SK-N-MC (cell line): Measurements from ENCODE around the gene CLIC4.
"Not testable (repeated sequence)": the region's sequence is repeated elsewhere in the genome, so short reads cannot be mapped to it uniquely, and the experiment has no call there.

Source experiments
- DNase-seq: peaks from one replicate; pipeline ENCODE4 v3.0.0-alpha.2; 2011; ENCODE audit warnings: low read depth, low spot score
- H3K27ac ChIP-seq: fragments of 200-600 bp; sonication (generic); 2 replicates; pipeline ENCODE4 v1.5.1; 2016; ENCODE audit warnings: mixed run types
- H3K36me3 ChIP-seq: fragments of 200-600 bp; sonication (generic); 2 replicates; pipeline ENCODE4 v1.6.1; 2017; ENCODE audit warnings: antibody characterized with exemption, low read length, mixed read lengths; ENCODE audit not compliant: insufficient read depth
- H3K4me3 ChIP-seq: fragments of 200-600 bp; sonication (generic); 2 replicates; pipeline ENCODE4 v1.5.1; 2016
- H3K9ac ChIP-seq: fragments of 200-600 bp; sonication (generic); 2 replicates; pipeline ENCODE4 v1.8.0; 2017; ENCODE audit warnings: mixed run types, mixed read lengths; ENCODE audit not compliant: insufficient read length
- H3K9me3 ChIP-seq: fragments of 200-600 bp; sonication (generic); 2 replicates; pipeline ENCODE4 v1.6.1; 2017; ENCODE audit warnings: low read depth, mild to moderate bottlenecking, antibody characterized with exemption, low read length, moderate library complexity, mixed read lengths
- EZH2 ChIP-seq: fragments of 200-600 bp; sonication (generic); IDR thresholded peaks from one replicate; pipeline ENCODE4 v1.6.1; 2017; ENCODE audit warnings: antibody characterized with exemption
- FOXP2 ChIP-seq: optimal IDR thresholded peaks from 2 replicates; pipeline ENCODE3; 2011; ENCODE audit warnings: mild to moderate bottlenecking, moderate library complexity; ENCODE audit not compliant: insufficient read depth; ENCODE audit errors: extremely low read length, control extremely low read depth
- POLR2AphosphoS5 ChIP-seq: IDR thresholded peaks from 2 replicates; pipeline ENCODE4 v1.6.1; 2012; ENCODE audit warnings: mild to moderate bottlenecking, low read depth, low read length, borderline replicate concordance

CLIC4 gene

DNA sequence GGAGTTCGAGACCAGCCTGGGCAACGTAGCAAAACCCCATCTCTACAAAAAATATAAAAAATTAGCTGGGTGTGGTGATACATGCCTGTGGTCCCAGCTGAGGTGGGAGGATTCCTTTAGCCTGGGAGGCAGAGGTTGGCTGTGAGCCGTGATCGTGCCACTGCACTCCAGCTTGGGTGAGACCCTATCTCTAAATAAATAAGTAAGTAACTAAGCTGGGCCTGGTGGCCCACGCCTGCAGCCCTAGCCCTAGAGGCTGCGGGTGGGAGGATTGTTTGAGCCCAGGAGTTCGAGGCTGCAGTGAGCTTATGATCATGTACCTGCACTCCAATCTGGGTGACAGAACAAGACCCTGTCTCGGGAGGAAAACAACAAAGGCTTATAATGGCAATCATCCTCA is 4.6 kb downstream of the CLIC4 start:
- Histone ChIP-seq H3K4me3 (no peak overlapping the region), H3K9me3 (no peaks in the 10 kb centered on the region), H3K36me3 (peaks cover 43% of the 10 kb centered on the region), H3K27ac (no peak overlapping the region), H3K9ac (no peak overlapping the region)
- TF ChIP-seq EZH2 (no peak), FOXP2 (no peak), POLR2AphosphoS5 (no peak)
- DNase-seq = no peak

DNA sequence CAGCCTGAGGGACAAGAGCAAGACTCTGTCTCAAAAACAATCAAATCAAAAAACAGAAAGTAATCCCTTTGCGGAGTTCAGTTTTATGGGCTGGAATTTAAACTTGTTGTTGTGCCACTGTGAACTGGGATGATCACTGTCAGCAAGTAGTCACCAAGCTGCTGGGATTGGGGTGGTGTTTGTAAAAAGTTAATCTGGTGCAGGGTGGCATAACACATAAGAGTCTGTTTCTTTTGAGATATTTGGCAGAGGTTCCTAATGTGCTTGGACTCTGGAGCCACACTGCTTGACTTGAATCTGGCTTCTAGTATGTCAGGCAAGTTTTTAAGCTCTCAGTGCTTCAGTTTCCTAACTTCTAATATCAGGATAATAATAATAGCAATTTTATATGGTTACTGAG is 6.6 kb downstream of the CLIC4 start:
- Histone ChIP-seq H3K9me3 (no peaks in the 10 kb centered on the region), H3K27ac (no peak overlapping the region), H3K4me3 (no peak overlapping the region), H3K9ac (no peak overlapping the region), H3K36me3 (peaks cover 42% of the 10 kb centered on the region)
- TF ChIP-seq FOXP2 (no peak), POLR2AphosphoS5 (no peak), EZH2 (no peak)
- no peak for DNase-seq

DNA sequence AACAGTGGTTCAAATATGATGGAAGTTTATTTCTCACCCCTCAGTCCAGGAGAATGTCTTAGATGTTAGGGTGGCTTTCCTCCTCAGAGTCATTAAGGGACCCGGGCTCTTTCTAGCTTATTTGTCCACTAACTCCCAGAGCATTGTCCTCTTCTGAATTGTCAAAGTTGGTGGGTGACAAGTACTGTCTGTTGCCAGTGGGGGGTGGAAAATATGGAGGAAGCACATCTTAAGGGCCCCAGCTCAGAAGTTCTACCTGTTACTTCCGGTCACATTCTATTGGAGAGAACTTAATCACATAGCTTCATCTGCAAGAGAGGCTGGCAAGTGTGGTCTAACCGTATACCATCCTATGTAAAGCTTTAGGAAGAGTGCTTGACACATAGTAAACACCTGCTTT is 7.1 kb downstream of the CLIC4 start:
- no peaks in the 10 kb centered on the region for H3K9me3 ChIP-seq
- H3K27ac ChIP-seq = no peak overlapping the region
- no peak overlapping the region for H3K9ac ChIP-seq
- no peak for TF ChIP-seq POLR2AphosphoS5
- no peak for TF ChIP-seq EZH2
- no peak for TF ChIP-seq FOXP2
- H3K4me3 ChIP-seq = no peak overlapping the region
- DNase-seq = no peak
- peaks cover 45% of the 10 kb centered on the region for H3K36me3 ChIP-seq

DNA sequence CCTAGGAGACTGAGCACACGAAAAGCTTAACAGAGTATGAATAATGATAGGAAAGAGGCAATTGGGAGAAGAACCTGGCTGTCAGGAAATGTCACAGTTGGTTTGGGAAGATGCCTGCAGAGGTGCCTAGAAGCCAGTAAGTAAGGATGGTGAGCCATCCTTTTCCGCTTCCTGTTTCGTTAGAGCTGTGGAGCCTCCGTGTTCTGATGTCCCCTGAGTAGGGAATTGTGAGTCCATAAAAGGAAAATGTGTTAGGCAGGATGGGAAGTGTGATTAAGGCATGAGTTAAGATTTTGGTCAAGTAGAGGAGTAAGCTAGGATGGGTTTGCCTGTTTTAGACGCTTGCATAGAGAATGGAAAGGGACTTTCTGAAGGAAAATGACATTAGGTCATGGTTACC is 9.0 kb downstream of the CLIC4 start:
- Histone ChIP-seq H3K9me3 (no peaks in the 10 kb centered on the region), H3K9ac (no peak overlapping the region), H3K27ac (no peak overlapping the region; the same call in 1 of the 2 replicates), H3K36me3 (peaks cover 50% of the 10 kb centered on the region), H3K4me3 (no peak overlapping the region)
- no peak for DNase-seq
- TF ChIP-seq EZH2 (no peak), FOXP2 (no peak), POLR2AphosphoS5 (no peak)

DNA sequence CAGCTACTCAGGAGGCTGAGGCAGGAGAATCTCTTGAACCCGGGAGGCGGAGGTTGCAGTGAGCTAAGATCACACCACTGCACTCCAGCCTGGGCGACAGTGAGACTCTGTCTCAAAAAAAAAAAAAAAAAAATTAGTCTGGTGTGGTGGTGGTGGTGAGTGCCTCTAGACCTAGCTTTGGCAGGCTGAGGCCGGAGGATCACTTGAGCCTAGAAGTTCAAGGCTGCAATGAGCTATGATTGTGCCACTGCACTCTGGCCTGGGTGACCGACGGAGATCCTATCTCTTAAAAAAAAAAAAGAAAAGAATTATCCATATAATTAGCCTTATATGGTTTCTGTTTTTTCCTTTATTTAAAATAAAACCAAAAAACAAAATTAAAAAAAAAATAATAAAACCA is 10.1 kb downstream of the CLIC4 start:
- H3K4me3 ChIP-seq, H3K9me3 ChIP-seq, H3K9ac ChIP-seq, H3K27ac ChIP-seq, DNase-seq: not testable (repeated sequence)
- peaks cover 44% of the 10 kb centered on the region for H3K36me3 ChIP-seq

DNA sequence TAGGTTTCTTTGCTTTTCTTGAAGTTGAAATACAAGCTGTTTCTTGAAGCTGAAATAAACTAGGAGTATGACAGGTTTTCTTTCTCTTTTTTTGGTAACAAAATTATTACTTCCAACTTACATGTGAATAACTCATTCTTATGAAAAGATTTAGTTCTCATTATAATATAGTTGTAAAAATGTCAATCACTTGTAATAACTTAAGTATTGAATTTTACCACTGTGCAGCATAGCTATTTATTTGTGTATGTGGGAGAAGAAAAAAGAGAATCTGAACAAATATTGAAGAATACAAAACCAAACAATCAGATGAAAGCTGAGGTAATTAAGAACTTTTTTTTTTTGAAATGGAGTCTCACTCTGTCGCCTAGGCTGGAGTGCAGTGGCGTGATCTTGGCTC is 11.1 kb downstream of the CLIC4 start:
- Histone ChIP-seq H3K9ac (no peak overlapping the region), H3K27ac (no peak overlapping the region), H3K9me3 (no peaks in the 10 kb centered on the region), H3K36me3 (peaks cover 37% of the 10 kb centered on the region), H3K4me3 (no peak overlapping the region)
- no peak for DNase-seq
- TF ChIP-seq FOXP2 (no peak), POLR2AphosphoS5 (no peak), EZH2 (no peak)

DNA sequence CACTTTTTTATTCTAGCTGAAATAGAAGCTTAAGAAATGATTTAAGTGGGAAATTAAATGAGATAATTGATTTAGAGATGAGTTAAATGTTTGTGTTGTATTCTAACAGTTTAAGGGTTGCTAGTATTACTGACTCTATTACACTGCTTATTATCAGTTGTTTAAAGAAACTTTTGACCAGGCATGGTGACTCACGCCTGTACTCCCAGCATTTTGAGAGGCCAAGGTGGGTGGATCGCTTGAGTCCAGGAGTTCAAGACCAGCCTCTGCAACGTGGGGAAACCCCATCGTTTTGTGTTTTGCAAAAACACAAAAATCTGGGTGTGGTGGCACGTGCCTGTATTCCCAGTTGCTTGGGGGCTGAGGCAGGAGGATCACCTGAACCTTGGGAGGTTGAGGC is 14.2 kb downstream of the CLIC4 start:
- H3K9ac ChIP-seq = no peak overlapping the region
- H3K36me3 ChIP-seq = peaks cover 26% of the 10 kb centered on the region
- no peak for TF ChIP-seq FOXP2
- TF ChIP-seq EZH2 = no peak
- no peak for TF ChIP-seq POLR2AphosphoS5
- H3K27ac ChIP-seq = no peak overlapping the region
- H3K9me3 ChIP-seq = no peaks in the 10 kb centered on the region
- no peak overlapping the region for H3K4me3 ChIP-seq
- no peak for DNase-seq

DNA sequence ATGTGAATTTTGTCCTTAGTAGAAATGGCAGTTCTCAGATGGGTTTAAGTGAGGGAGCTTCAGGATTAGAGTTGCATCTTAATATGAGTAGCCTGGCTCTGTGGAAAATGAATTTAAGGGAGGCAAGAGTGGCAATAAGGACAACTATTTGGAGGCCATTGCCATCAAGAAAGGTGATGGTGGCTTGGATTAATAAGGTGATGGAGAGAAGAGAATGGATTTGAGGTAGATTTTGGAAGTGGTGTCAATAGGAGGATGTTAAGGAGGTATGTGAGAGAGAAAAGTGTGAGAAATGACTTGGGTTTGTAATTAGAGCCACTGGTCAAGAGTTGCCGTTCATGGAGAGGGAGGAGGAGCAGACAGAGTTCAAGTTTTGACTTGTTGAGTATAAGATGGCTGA is 16.3 kb downstream of the CLIC4 start:
- Histone ChIP-seq H3K9me3 (no peaks in the 10 kb centered on the region), H3K9ac (no peak overlapping the region), H3K36me3 (peaks cover 21% of the 10 kb centered on the region), H3K27ac (peak overlapping the region; percentile 7; the same call in 1 of the 2 replicates), H3K4me3 (no peak overlapping the region)
- TF ChIP-seq POLR2AphosphoS5 (no peak), EZH2 (no peak), FOXP2 (no peak)
- DNase-seq = no peak

DNA sequence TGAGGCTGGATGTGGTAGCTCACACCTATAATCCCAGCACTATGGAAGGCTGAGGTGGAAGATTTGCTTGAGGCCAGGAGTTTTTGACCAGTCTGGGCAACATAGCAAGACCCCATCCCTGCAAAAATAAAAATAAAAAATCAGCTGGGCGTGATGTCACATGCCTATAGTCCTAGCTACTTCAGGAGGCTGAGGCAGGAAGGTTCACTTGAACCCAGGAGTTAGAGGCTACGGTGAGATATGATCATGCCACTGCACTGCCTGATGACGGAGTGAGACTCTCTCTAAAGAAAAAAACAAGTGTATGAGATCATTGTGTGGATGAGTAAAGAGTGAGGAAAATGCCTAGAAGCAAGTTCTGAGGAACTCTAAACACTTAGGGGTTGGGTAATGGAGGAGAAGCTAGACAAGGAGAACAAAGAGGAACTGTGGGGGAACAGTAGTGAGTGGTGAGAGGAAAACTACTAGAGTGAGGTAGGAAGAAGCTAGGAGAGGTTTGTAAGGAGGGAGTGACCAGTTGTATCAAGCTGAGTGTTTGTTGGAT is 17.0 kb downstream of the CLIC4 start:
- Histone ChIP-seq H3K9me3 (no peaks in the 10 kb centered on the region), H3K36me3 (peaks cover 21% of the 10 kb centered on the region), H3K27ac (peak overlapping the region; percentile 79), H3K4me3 (no peak overlapping the region), H3K9ac (no peak overlapping the region)
- DNase-seq = no peak
- TF ChIP-seq POLR2AphosphoS5 = no peak
